NCI-H748 (cell line): ENCODE data around the gene ZC2HC1B.
A peak's percentile ranks its signal among the peaks of the same experiment; 100 is the strongest.
"Not testable (repeated sequence)": the region's sequence is repeated elsewhere in the genome, so short reads cannot be mapped to it uniquely, and the experiment has no call there.

Experiments
- DNase-seq: peaks from one replicate; lab custom pipeline; 2025; ENCODE audit not compliant: unreplicated experiment; lab: John Stamatoyannopoulos, UW

ZC2HC1B gene, protein sequence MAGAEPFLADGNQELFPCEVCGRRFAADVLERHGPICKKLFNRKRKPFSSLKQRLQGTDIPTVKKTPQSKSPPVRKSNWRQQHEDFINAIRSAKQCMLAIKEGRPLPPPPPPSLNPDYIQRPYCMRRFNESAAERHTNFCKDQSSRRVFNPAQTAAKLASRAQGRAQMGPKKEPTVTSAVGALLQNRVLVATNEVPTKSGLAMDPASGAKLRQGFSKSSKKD

DNA sequence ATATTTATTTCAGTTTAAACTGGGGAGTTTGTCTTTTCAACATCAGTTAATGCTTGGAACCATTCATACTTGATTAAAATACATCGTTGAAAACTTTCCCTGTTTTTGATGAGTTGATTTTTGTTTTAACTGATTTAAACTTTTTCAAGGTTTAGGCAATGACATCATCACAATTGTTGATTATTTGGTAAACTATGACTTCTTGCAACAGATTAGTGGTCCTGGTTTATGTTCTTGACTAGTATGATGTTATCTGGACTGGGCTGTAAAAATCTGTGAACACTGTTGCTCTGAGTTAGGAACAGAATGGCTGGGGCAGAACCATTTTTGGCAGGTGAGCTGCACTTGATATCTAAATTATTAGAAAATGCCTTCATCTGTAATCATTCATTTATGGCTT is at the start of gene ZC2HC1B:
ZC2HC1B (plus strand) TSS at position 241 of the 400 bp plus-strand sequence; CDS start at position 307, 66 bp downstream.
- no peak for DNase-seq

DNA sequence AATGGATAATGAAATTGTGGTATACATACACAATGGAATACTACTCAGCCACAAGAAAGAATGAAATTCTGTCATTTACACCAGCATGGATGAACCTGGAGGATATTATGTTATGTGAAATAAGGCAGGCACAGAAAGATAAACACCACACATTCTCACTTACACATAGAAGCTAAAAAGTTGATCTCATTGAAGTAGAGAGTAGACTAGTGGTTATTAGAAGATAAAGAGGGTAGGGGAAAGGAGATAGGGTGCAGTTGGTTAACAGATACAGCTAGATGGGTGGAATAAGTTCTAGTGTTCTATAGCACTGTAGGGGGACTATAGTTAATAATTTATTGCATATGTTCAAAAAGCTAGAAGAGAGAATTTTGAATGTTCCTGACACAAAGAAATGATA is 46.7 kb upstream of the ZC2HC1B start:
- no peak for DNase-seq

DNA sequence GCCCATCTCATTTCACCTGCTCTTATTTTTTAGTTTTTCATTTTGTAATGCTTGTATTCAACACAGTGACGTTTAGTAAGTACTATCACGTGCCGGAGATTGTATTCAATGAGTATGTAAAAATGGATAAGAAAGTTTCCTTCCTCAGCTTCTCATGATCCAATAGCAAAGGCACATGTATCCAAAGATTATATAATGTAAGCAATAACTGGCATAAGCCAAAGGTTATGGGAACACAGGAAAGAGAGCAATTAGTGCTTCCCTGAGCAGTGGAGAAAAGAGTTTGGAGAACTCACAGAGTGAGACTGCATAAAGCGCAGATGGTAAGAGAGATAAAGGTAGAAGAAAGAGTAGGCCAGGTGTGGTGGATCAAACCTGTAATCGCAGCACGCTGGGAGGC is 42.9 kb upstream of the ZC2HC1B start:
- DNase-seq, result no peak

DNA sequence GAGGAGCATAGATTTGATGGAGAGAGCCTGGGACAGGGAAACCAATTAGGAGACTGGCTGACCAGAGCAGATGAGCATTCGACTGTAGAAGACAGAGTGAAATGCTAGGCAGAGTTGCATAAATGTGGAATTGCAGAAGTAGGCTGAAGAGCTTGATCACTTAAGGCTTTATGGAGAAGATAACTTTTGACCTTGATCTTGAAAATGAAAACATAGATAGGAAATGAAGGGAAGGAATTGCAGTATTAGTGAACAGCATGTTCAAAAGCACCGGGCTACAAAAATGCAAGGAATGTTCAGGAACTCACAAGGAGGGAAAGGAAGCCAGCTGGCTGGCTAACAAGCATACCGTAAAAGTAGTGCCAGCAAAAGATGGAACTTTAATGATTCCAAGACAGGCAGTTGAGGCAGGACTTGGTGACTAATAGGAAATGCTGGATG is 41.7 kb upstream of the ZC2HC1B start:
- DNase-seq, result no peak

DNA sequence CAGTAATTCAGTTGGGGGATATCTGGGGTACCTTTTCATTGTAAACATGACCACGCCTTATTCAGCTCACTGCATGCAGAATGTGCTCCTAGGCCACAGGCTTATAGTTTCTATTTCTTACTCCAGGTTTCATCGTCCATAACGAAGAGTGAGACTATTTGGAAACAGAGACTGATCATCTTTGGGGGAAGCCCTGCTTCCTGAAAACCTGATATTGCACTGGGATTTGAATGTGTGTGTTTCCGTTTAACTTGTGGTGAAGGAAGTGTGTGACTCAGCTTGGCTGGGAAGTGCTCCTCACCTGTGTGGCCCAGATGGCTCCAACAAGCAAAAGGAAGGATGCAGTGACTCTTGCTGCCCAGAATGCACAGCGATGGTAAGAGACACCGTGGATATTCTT is 40.7 kb upstream of the ZC2HC1B start:
- no peak for DNase-seq

DNA sequence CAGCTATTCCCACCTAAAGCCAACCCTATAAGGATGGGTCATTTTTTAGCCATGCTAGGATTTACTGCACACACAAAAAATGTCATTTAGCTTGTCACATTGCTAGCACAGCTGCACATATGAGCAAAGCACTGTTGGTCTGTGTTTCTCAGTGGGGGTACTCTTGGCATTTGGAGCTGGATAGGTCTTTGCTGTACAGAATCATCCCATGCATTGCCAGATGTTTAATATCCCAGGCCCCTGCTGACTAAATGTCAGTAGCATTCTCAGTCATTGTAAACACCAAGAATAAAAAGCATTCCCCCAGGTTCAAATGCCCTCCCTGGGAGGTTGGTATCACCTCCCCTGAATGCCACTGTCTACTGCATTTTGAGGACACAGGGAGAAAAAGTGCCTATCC is 35.7 kb upstream of the ZC2HC1B start:
- DNase-seq, result no peak

DNA sequence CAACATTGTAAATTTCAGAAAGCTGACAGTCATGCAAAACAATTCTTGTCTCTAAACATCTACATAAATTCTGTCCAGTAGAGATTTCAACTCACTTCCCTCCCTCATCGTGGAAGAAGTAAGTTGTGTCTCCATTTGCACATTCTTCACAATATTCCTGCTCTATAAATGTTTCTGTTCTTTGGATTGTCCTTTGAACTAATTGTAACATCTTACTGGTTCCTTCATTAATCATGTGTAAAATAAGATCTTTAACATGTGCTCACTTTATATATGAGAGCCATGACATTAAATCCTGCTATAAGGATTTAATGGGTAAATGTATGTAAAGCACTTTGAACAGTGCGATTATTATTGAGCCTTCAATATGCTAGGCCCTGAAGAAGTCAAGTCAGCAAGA is 28.1 kb upstream of the ZC2HC1B start:
- no peak for DNase-seq

DNA sequence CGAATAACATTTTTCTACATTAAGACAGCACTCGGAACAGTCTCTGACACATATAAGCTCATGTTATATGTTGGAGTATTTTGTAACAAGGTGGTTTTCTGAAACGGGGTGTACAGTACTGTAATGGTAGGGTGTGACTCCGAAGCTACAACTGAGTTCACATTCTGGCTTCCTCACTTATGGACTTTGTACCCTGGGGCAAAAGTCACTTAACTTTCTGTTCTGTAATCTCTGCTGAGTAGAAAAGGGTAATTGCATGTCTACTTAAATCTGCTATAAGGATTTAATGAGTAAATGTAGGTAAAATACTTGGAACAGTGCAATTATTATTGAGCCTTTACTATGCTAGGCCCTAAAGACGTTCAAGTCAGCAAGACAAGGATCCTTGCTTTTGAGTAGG is 25.9 kb upstream of the ZC2HC1B start:
- no peak for DNase-seq

DNA sequence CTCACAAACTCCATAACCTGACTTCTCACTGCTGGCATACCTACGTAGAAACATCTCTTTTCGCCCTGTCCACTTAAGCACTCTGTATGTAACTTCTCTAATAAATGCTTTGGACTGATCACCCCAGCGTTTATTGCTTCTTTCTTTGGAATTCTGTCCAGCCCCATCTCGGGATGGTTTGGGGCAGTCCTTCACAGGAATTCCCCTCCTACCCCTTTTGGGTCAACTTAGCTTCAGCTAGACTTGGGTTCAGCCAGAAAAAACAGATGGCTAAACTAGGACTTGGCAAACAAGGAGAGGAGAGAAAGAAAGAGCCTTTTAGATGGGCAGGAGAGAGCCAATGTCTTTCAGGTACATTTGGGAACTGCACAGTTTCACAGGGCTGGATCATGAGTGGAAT is 25.1 kb upstream of the ZC2HC1B start:
- no peak for DNase-seq

DNA sequence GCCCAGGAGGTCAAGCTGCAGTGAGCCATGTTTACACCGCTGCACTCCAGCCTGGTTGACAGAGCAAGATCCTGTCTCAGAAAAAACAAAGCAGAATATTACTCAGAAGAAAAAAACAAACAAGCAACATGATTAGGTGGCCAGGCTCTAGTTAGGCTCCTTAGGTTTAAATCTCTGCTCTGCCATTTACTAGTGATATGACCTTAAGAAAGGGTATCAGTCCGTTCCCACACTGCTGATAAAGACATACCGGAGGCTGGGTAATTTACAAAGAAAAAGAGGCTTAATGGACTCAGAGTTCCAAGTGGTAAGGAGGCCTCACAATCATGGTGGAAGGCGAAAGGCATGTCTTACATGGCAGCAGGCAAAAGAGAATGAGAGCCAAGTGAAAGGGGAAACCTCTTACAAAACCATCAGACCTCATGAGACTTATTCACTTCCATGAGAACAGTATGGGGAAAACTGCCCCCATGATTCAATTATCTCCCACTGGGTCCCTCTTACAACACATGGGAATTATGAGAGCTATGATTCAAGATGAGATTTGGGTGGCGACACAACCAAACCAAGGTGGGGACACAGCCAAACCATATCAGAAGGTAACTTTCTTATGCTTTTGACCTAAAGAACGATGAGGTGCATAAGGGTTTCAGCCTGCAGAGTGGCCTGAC is 23.5 kb upstream of the ZC2HC1B start:
- no peak for DNase-seq

DNA sequence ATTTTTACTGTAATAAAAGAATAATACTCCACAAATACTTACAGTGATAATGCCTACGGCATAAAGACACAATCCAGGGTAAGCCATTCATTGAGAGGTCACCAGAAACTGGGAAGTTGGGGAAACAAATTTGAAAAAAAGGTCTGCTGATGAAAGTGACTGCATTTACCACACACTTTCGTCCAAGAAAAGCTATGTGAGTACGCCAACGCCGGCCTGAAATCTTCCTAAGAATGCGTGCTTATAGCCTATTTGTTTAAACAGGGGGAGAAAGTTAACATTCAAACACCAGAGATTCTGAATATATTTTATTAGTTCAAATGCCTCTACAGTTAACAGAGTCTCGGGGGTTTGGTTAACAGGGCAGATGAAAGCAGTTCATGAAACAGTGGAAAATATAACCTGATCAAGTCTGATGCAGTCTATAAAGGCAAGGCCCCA is 21.8 kb upstream of the ZC2HC1B start:
- DNase-seq, result no peak

DNA sequence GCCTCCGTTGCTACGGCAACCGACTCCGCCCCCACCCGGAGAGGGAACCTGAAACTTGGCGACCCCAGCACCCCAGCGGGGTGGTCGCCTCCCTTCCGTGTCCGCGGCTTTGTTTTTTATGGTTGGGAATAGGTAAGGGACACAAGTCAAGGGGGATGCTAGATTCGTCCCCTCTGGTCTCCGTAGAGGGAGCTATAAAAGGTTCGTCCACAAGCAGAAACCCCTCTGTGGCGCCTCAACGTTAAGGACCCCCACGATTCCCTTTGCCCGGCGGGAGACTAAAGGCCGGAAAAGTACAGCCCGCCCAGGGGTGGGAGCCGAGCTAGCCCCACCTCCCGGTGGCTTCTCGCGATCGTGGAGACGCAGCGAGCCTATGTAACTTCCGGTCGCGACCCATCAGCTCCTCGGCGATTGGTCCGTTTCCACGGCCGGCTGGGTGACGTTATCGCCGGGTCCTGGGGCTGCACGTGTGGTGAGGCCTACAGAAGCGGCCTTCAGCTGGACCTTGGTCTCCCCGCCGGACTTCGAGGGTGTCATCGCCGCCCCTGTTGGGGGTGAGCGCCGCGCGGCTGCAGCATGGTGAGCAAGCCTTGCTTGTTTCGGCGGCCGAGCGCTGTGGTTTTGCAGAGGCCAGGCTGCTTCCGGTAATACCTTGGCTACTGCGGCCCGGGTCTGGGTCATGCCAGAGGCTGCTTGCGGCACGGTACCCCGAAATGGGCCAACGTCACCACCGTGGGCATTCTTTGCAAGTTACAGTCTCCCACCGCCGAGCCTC is 21.2 kb upstream of the ZC2HC1B start, which contains the start of gene LTV1:
LTV1 (plus strand) TSS at position 437 of the 775 bp plus-strand sequence; CDS start at position 577, 140 bp downstream.
- DNase-seq, result peak; percentile 97

DNA sequence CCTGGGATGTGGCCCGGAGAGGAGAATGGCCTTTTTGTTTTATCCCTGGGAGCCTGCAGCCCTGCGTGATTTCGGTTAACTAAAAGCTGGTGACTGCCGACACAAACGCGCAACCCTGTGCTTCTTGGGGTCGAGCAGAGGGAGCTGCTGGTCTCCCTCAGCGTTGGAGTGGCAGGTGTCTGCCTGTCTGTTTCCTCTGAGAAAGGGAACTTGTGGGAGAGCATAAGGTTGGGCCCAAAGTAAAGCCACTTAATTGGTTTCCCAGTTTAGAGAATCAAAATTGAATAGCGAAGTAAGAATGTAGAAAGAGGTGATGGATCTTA is 20.6 kb upstream of the ZC2HC1B start:
- peak; percentile 56 for DNase-seq

DNA sequence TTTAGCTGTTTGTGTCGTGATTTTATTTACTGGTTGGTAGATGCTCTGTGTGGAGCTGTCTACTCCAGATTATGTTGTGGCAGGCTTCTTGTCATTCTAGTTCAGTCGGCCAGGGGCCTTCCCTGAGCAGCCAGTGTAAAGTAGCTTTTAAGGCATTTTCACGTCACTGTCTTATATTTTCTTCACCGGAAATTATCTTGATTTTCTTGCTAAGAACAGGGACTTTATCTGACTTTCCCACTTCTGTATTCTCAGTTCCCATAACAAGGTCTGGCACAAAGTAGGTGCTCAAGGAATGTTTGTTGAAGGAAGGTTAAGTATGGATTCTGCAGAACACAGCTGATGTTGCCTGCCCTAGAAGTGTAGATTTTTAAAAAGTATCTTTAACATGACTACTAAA is 20.3 kb upstream of the ZC2HC1B start:
- DNase-seq, result no peak

DNA sequence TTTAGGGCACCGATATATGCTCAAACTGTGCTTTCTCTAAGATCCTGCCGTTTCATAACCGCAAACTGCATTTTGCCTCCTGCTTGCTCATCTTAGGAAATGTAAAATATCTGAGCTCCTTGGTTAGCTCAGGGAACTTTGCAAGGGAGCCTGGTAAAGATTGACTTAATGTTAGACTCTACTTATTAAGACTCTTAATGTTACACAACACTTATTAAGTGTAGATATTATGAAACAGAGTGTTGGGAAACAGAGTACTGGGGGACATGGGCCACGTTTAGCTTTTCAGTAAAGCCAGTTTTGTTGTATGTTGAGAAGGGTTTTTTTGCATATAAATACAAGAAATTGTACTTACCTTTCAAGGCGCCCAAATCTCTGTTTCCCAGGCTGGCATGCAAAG is 19.2 kb upstream of the ZC2HC1B start:
- DNase-seq, result no peak

DNA sequence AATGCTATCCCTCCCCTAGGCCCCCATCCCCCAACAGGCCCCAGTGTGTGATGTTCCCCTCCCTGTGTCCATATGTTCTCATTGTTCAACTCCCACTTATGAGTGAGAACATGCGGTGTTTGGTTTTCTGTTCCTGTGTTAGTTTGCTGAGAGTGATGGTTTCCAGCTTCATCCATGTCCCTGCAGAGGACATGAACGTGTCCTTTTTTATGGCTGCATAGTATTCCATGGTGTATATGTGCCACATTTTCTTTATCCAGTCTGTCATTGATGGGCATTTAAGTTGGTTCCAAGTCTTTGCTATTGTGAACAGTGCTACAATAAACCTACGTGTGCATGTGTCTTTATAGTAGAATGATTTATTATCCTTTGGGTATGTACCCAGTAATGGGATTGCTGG is 12.6 kb upstream of the ZC2HC1B start:
- not testable (repeated sequence) for DNase-seq

DNA sequence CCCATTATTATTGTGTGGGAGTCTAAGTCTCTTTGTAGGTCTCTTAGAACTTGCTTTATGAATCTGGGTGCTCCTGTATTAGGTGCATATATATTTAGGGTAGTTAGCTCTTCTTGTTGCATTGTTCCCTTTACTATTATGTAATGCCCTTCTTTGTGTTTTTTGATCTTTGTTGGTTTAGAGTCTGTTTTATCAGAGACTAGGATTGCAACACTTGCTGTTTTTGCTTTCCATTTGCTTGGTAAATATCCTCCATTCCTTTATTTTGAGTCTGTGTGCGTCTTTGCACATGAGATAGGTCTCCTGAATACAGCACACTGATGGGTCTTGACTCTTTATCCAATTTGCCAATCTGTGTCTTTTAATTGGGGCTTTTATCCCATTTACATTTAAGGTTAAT is 9.2 kb upstream of the ZC2HC1B start:
- DNase-seq, result not testable (repeated sequence)

DNA sequence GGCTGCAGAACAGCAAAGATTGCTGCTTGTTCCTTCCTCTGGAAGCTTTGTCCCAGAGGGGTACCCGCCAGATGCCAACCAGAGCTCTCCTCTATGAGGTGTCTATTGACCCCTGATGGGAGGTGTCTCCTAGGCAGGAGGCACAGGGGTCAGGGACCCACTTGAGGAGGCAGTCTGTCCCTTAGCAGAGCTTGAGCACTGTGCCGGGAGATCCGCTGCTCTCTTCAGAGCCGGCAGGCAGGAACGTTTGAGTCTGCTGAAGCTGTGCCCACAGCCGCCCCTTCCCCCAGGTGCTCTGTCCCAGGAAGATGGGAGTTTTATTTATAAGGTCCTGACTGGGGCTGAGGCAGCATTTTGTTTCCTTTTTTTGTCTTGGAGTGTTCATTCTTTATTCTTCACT is 7.5 kb upstream of the ZC2HC1B start:
- not testable (repeated sequence) for DNase-seq

DNA sequence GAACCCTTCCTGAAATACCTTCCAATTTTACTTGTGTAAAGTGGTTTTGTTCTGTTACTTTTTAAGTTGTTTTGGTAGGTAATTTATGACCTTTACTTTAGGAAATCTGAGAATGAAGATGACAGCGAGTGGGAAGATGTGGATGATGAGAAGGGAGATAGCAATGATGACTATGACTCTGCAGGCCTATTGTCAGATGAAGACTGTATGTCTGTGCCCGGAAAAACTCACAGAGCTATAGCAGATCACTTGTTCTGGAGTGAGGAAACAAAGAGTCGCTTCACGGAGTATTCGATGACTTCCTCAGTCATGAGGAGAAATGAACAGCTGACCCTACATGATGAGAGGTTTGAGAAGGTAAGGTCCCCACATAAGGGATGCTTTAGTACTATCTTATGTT is 6.6 kb upstream of the ZC2HC1B start:
- DNase-seq, result no peak

DNA sequence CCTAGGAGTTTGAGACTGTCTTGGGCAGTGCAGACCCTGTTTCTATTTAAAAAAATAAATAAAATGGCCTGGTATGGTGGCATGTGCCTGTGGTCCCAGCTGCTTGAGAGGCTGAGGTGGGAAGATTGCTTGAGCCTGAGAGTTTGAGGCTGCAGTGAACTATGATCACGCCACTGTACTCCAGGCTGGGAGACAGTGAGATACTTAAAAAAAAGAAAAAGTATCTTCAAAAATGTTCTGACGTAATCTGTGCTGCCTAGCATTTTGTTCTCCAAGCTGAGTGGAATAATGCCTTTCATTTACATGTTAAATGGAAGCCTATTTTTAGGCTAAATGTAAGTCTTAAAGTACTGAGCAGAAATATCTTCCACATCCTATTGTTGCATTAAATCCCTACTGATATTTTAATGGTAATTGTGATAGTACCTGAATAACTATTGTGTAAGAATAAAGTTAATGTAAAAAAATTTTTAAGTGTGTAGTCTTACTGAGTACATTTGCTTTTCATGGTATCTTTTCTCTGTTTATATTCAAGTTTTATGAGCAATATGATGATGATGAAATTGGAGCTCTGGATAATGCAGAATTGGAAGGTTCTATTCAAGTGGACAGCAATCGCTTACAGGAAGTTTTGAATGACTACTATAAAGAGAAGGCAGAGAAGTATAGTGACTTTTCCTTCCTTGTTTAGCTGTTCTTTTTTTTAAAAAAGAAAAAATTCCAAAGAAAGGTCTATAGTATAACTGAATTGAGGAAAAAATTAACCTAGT is 4.2 kb upstream of the ZC2HC1B start:
- no peak for DNase-seq

DNA sequence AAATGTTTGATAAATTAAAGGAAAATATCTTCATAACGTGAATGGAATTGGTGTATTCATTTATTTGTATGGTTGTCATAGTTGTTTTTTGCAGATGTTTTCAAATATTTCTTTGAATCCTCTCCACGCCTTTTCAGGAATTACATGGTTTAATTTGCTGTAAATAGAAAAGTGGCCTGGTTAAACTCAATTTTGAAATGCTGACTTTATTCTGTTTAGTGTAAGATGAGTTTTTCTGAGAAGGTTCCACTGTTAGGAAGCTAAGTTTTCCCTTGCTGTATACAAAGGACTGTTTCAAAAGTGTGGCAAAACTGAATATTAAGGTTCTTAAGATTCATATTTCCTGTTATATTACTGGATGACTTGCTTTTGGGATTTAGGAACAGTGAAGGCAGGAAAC is 503 bp upstream of the ZC2HC1B start:
- DNase-seq, result no peak
